Raji (cell line): ENCODE measurements around the gene TLL1.

Source experiments
- POLR2A ChIP-seq: IDR thresholded peaks from 2 replicates; pipeline ENCODE4 v1.6.1; 2011; ENCODE audit warnings: low read depth, low read length, control low read depth; ENCODE audit not compliant: insufficient read depth

Gene TLL1

DNA sequence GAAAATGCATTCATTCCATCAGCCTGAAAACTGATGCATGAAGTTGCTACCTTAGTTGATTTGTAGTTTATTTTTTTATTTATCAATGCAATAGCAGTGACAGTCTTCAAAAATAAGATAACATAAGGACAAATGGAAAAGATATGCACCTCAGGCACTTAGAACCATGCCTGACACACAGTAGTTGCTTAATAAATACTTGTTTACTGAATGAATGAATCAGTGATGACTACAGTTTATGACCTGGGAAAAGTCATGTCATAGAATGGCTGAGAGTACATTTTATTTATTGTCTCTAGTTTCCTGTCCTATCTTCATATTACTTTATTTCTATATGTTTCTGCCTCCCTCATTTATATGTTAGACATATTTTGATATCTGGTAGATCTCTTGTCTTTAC is 171.8 kb downstream of the TLL1 start:
- TF ChIP-seq POLR2A, result no peak

DNA sequence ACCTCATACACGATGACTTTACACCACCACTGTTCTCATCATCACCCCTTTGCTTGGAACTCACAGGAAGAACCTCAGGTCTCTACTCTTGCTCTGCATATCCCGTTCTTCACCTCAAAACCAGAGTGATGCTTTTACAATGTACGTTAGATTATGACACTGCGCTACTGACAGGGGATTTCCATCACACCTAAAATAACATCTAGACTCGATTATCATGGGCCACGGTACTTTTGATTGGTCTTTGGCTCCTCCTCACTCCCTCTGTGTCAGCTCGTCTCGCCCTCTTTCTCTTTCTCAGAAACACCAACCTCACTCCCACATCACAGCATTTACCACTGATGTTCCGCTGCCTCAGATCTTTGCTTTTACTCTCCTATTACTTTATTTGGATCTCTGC is 172.4 kb downstream of the TLL1 start:
- no peak for TF ChIP-seq POLR2A

DNA sequence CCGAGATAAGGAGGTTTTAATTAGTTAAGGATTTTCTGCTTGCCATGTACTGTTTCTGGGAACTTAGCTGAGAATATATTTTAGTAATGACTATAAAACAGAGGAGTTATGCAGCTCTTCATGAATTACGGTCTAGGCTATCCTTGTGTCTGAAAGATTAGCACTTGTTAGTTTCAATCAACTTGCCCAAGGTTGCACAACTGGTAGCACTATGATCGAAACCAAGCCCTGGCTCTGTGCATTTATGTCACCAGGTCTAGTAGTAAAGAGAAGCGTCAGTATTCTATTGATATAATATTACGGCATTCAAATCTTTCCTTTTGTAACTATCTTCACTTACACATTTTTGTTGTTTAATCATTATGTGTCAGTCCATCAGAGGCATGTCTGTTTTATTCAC is 176.0 kb downstream of the TLL1 start:
- no peak for TF ChIP-seq POLR2A

DNA sequence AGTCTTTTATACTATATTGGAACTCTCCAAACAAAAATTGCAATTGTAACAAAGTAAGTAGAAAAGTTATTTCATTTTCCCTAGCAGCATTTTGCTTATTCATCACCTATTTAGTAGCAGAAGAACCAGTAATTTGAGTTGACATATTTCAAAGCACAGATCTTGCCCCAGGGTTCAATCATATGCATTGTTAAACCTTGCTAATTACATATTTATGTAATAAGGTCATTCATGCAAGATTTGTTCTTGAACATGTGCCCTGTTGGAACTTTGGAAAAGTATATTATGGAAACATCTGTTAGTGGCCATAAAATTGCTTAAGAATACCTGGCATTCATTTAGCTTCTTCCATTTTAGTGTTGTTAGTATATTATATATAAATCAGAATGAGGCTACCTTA is 191.7 kb downstream of the TLL1 start:
- TF ChIP-seq POLR2A, result no peak

DNA sequence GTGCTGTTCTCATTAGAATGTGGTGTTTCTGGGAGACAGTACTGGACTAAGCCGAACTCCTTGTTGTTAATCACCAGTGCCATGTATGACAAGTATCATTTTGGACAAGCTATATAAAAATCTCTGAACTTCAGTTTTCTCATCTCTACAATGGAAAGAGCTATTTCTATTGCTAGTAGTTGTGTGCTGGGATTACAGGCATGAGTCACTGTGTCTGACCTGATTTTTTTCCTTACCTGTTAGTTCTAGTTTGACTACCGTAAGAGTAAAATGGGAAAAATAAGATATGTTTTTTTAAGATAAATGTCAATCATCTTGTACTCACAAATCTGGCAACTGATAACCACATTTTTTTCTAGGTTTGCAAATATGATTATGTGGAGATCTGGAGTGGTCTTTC is 192.3 kb downstream of the TLL1 start:
- TF ChIP-seq POLR2A, result no peak

DNA sequence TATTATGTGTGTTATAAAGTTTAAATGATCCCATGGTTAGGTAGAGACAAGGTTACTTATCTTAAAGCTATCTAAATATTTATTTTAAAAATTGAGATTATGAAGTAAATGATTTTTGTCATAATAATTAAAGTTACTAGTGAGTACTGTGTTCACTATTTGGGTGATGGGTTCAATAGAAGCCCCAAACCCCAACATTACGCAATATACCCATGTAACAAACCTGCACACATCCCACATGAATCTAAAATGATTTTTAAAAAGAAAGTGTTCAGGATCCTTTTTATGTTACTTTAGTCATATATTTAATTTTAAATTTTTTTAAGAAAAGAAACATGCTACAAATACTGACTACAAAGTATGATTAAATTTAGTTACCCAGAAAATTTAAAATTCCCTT is 193.9 kb downstream of the TLL1 start:
- TF ChIP-seq POLR2A, result no peak

DNA sequence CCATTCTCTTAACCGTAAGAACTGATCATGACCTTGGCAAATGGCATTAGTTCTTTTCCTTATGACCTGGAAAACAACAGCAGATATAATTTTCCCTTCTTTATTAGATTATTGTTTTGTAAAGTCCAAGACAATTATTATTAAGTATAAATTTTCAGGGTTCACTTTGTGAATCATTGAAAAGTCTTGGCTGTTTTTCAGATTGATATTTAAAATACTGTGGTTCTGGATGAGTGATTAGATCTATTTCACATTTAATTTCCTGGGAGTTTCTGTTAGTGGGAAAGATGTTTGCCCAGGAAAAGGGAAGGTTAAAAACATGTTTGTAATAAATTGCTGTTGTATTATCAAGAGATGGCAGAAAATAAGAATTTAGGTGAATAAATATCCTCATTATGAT is 194.9 kb downstream of the TLL1 start:
- TF ChIP-seq POLR2A, result no peak

DNA sequence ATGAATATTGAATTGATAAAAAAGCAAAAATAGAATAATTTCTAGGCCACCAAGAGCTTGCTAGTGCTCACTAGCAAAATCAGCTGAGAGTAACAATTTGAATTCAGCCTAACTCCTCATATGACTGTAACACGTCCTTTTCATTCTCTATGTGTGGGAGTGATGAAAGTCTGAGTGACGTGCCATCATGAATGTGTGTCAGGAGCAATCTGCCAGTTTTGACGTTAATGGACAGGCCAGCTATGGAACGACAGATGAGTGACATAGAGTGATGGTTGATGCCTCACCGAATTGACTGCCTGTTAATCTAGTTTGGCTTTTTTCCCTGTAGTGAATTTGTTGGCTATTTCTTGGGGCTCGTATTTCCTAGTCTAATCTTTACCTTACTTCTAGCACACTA is 200.7 kb downstream of the TLL1 start:
- TF ChIP-seq POLR2A, result no peak

DNA sequence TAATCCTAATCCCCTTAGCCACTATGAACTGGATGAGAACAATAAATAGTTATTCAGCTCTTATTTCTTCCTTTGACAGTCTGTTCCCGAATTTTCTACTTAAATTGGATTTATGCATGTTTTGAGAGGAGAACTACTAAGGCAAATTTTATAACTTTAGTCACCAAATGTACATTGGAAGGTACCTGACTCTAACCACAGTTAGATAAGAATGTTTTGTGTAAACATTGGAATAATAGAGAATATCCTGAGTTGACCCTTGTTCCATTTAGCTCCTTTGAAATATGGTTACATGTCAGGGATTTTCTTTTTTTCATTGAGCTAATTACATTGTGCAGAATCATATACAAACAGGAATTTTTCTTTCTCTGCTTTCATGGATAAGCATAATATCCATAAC is 202.6 kb downstream of the TLL1 start:
- TF ChIP-seq POLR2A, result no peak

DNA sequence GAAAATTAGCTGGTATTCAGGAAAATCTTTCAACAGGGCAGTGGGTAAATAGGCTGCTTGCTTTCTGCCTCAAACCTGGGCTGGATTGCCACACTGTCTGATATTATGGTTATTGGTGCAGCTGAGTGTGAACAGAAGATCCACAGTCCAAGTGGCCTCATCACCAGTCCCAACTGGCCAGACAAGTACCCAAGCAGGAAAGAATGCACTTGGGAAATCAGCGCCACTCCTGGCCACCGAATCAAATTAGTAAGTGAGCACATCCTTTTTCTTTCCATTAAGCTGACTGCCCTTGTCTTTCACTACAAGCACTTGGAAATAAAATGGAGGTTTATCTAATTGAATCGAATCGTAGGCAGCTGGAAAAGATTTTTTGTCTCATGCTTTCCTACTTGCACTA is 204.7 kb downstream of the TLL1 start:
- TF ChIP-seq POLR2A, result no peak

DNA sequence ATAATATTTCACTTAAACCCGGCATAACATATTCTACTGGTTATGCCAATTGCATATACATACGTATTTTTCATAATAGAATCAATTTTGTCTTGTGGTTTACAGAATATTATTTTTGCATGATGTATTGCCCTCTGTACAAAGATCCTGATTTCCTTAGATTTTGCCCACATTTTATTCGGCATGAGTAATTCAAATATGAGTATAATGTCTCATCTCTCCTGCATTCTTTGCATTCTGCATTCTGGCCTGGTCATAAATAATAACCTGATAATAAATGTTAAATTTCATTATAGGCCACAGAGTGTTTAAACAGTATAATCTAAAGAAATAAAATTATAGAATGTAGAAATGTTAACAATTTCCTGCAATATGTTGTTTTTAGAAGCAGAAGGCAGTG is 205.3 kb downstream of the TLL1 start:
- no peak for TF ChIP-seq POLR2A

DNA sequence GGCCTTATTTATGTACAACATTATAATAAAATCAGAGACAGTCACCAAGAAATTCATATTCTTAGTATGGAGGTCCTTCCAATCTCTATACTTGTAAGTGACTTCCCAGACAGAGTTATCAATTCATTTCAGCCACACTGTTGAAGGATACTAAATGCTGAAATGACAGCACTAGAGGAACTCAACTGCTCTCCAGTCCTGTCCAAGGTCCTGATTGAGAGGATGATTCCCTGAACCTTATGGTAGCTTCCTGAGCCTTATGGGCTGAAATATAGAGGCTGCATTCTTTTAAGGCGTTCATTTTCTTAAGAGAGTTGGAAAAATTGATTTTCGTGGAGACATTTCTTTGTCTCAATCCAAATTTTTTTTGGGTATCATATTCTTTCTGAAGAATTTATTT is 205.9 kb downstream of the TLL1 start:
- TF ChIP-seq POLR2A, result no peak

DNA sequence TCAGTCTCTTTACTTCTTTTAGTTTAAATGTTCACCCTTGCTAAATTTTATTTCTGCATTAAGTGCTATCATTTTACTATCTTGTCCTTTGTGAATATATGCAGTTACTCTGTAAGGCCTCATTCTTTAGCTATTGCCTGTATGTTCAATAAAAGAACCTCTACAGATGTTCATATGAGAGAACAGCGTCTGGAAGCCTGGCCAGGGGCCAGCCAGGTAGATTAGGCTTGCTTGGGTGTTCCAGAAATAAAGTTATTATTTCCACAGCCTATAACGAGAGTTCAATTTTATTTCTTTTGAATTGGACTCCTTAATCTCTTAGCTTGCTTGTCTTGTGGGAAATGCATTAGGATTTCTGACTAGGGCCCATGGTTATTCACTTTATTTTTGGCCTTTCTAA is 214.5 kb downstream of the TLL1 start:
- TF ChIP-seq POLR2A, result no peak

DNA sequence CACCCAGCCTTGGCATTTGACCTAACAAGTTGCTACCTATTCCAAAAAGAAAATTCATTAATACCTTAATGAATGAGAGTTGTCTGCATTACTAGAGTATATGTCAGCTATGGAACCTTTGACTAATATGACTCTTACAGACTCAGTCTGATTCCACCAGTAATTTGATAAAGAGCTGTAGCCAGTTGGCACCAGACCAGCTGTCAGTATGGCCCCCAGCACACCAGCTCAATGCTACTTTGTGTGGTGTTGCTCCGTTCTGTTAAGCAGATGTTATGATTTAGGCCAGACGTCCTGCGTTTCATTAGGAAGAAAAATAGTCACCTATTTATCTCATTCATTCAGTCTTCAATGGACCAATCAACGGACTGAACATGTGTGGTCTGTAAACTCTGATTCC is 215.5 kb downstream of the TLL1 start:
- no peak for TF ChIP-seq POLR2A

DNA sequence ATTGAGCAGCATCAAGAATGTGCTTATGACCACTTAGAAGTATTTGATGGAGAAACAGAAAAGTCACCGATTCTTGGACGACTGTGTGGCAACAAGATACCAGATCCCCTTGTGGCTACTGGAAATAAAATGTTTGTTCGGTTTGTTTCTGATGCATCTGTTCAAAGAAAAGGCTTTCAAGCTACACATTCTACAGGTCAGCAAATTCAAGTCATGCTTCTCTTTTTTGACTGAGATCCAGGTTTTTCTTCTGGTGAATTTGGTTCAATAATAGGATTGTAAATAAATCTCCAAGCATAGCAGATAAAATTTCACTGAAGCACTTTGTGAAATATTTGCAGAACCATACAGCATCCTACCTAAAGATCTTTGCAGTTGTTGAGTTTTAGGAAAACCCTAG is 218.1 kb downstream of the TLL1 start:
- no peak for TF ChIP-seq POLR2A

DNA sequence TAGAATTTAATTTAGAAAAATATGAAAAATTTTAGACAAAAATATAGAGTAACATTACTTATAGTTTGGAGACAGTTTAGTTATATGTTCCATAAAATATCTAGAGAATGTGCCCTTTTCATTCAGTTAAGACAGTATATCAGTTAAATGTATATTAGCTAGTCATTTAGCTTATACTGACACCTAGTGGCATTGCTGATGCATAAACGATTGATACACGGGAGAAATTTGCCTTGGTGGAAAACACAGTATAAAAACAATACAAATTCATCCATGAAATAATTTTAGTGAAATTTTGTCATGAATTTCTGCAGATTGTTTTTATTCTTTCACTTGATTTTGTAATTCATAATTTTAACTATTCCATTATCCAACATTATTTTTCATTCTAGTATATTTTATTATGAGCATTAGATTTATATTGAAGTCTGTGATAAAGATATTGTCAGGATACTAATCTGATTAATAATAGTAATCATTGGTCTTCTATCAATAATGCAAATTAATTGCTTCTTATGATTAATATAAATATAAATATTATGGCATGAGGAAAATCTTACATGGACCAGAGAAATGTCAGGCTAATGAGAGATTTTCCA is 219.0 kb downstream of the TLL1 start:
- TF ChIP-seq POLR2A, result no peak

DNA sequence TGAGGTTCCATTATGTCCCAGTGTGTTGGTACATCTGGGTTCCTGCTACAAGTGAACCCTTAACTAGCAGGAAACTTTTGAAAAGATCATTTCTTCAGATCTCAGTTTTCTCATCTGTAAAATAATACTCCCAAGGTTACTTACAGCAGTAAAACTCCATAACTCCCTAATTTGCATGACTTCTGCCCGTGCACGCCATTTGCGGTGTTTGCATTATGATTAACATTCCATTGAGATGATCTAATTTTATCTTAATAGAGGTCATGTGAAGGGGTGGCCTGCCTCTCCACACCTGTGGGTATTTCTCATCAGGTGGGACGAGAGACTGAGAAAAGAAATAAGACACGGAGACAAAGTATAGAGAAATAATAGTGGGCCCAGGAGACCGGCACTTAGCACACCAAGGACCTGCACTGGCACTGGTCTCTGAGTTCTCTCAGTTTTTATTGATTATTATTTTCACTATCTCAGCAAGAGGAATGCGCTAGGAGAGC is 219.8 kb downstream of the TLL1 start:
- no peak for TF ChIP-seq POLR2A
